ENCODE results near the gene ANGPTL5.

Gene ANGPTL5

DNA sequence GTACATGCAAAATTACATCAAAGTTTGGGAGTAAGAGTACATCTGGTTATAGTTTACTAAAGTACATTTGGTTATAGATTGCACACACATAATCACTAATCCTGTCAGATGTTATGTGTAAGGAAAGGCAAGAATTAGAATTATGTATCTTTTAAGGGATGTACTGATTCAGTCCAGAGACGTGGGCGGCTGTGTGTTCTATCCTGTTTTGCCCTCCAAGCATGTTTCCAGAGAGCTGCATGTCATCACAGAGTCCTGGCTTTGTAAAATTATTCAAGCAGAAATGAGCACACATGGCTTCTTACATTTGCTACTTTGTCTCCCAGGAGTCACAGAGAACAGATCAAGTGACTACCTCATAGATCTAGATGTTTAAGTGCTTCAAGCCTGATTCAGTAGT is 34.7 kb downstream of the ANGPTL5 start:
- Histone ChIP-seq H3K23ac (ENCODE audit: low read length) (no peak overlapping the region), H3K56ac (ENCODE audit: low read length) (no peak overlapping the region), H4K8ac (ENCODE audit: low read depth, low read length) (no peak overlapping the region), H2BK5ac (ENCODE audit: low read length) (no peak overlapping the region), H3K36me3 (ENCODE audit: control insufficient read depth, insufficient read depth, low read length) (no peaks in the 10 kb centered on the region), H3K4me1 (ENCODE audit: control insufficient read depth, low read depth, low read length) (no peaks in the 10 kb centered on the region), H3K4me2 (ENCODE audit: low read length) (no peak overlapping the region), H2BK15ac (replicated peaks; ENCODE audit: low read depth) (no peak overlapping the region), H3K79me1 (ENCODE audit: low read length) (no peaks in the 10 kb centered on the region), H3K79me2 (ENCODE audit: control insufficient read depth, insufficient read depth, low read length) (no peaks in the 10 kb centered on the region), H3K9ac (ENCODE audit: low read length) (no peak overlapping the region), H3K27ac (ENCODE audit: low read depth, low read length) (no peak overlapping the region), H4K5ac (ENCODE audit: low read length) (no peak overlapping the region), H3K4ac (ENCODE audit: low read depth, low read length) (no peak overlapping the region), H2AK5ac (ENCODE audit: low read length) (no peak overlapping the region), H3K4me3 (ENCODE audit: low read length) (no peak overlapping the region), H3K18ac (ENCODE audit: low read length) (no peak overlapping the region), H3K27me3 (ENCODE audit: insufficient read depth, low read length, poor library complexity) (no peaks in the 10 kb centered on the region), H2BK120ac (ENCODE audit: low read depth, low read length) (no peak overlapping the region)
- no peak for DNase-seq
- no CpG with 5 or more reads among the region's 2 CpGs for WGBS (ENCODE audit: extremely low coverage, insufficient coverage, low lambda C conversion rate)

DNA sequence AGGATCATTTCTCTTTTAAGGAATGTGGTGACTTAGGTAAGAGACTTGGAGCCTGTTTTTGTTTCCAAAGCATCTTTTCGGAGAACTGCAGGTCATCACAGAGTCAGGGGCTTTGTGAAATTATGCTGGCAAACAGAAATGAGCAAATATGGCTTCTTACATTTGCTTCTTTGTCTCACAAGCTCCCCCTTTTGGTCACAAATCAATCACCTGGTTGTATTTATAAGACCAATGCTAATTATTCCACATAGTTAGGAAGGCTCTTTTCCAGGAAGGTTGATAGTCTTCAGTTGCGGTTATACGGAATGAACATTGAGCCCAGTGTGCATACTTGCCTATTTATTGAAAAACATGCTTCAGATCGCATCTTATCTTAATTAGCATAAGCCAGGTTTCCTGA is 36.1 kb downstream of the ANGPTL5 start:
- DNase-seq = peak; percentile 66

DNA sequence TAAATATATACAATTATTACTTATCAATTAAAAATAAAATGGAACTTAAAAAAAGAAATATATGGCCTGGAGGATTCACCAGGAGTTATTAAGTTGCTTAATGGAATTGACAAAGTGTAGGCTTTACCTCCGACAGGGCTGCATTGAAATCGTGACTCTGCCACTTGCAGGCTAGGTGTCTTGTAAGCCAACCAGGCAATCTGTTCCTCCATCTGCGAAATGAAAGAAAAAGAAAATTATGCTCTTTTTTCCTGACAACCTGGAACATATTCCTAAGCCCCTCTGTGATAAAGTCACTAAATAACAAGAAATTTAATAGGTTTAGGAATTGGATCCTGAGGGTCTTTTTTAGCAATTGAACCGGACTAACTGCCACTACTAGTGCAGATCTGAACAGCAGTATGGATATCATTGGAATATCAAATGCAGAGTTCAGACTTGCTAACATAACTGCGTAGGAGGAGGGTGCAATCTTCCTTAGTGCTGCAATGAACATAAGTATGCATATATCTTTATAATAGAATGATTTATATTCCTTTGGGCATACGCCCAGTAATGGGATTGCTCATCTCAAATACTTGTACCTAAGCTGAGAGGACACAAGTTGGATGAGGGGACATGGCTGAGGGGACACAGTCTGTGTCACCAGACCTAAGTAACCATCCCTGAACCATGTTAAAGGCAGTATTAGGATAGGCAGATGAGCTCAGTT is 44.0 kb downstream of the ANGPTL5 start:
- H3K56ac ChIP-seq (ENCODE audit: low read length) = no peak overlapping the region
- no peaks in the 10 kb centered on the region for H3K79me2 ChIP-seq (ENCODE audit: control insufficient read depth, insufficient read depth, low read length)
- no peak for DNase-seq
- H3K9ac ChIP-seq (ENCODE audit: low read length) = no peak overlapping the region
- no peak overlapping the region for H2BK5ac ChIP-seq (ENCODE audit: low read length)
- no peak overlapping the region for H3K4me3 ChIP-seq (ENCODE audit: low read length)
- no peaks in the 10 kb centered on the region for H3K27me3 ChIP-seq (ENCODE audit: insufficient read depth, low read length, poor library complexity)
- no peak overlapping the region for H3K4me2 ChIP-seq (ENCODE audit: low read length)
- H2AK5ac ChIP-seq (ENCODE audit: low read length) = no peak overlapping the region
- no peak overlapping the region for H2BK15ac ChIP-seq (replicated peaks; ENCODE audit: low read depth)
- H3K4me1 ChIP-seq (ENCODE audit: control insufficient read depth, low read depth, low read length) = no peaks in the 10 kb centered on the region
- H4K8ac ChIP-seq (ENCODE audit: low read depth, low read length) = no peak overlapping the region
- H3K27ac ChIP-seq (ENCODE audit: low read depth, low read length) = no peak overlapping the region
- H3K18ac ChIP-seq (ENCODE audit: low read length) = no peak overlapping the region
- no peak overlapping the region for H3K23ac ChIP-seq (ENCODE audit: low read length)
- no peaks in the 10 kb centered on the region for H3K36me3 ChIP-seq (ENCODE audit: control insufficient read depth, insufficient read depth, low read length)
- no peak overlapping the region for H3K4ac ChIP-seq (ENCODE audit: low read depth, low read length)
- no peaks in the 10 kb centered on the region for H3K79me1 ChIP-seq (ENCODE audit: low read length)
- H2BK120ac ChIP-seq (ENCODE audit: low read depth, low read length) = no peak overlapping the region
- no peak overlapping the region for H4K5ac ChIP-seq (ENCODE audit: low read length)
- WGBS (ENCODE audit: extremely low coverage, insufficient coverage, low lambda C conversion rate) = no CpG with 5 or more reads among the region's 6 CpGs

More for the DNA sequence above, 36.1 kb downstream of the ANGPTL5 start:
- no peak overlapping the region for H3K4ac ChIP-seq (ENCODE audit: low read depth, low read length)
- H3K18ac ChIP-seq (ENCODE audit: low read length) = no peak overlapping the region
- H3K4me2 ChIP-seq (ENCODE audit: low read length) = no peak overlapping the region
- no peak overlapping the region for H3K23ac ChIP-seq (ENCODE audit: low read length)
- no peaks in the 10 kb centered on the region for H3K4me1 ChIP-seq (ENCODE audit: control insufficient read depth, low read depth, low read length)
- H3K56ac ChIP-seq (ENCODE audit: low read length) = no peak overlapping the region
- H4K8ac ChIP-seq (ENCODE audit: low read depth, low read length) = no peak overlapping the region
- no CpG with 5 or more reads among the region's 4 CpGs for WGBS (ENCODE audit: extremely low coverage, insufficient coverage, low lambda C conversion rate)
- H4K5ac ChIP-seq (ENCODE audit: low read length) = no peak overlapping the region
- H2AK5ac ChIP-seq (ENCODE audit: low read length) = no peak overlapping the region
- no peak overlapping the region for H2BK15ac ChIP-seq (replicated peaks; ENCODE audit: low read depth)
- no peaks in the 10 kb centered on the region for H3K79me1 ChIP-seq (ENCODE audit: low read length)
- no peaks in the 10 kb centered on the region for H3K36me3 ChIP-seq (ENCODE audit: control insufficient read depth, insufficient read depth, low read length)
- no peak overlapping the region for H2BK120ac ChIP-seq (ENCODE audit: low read depth, low read length)
- no peak overlapping the region for H2BK5ac ChIP-seq (ENCODE audit: low read length)
- H3K27ac ChIP-seq (ENCODE audit: low read depth, low read length) = no peak overlapping the region
- H3K9ac ChIP-seq (ENCODE audit: low read length) = no peak overlapping the region
- H3K27me3 ChIP-seq (ENCODE audit: insufficient read depth, low read length, poor library complexity) = no peaks in the 10 kb centered on the region
- no peak overlapping the region for H3K4me3 ChIP-seq (ENCODE audit: low read length)
- no peaks in the 10 kb centered on the region for H3K79me2 ChIP-seq (ENCODE audit: control insufficient read depth, insufficient read depth, low read length)

DNA sequence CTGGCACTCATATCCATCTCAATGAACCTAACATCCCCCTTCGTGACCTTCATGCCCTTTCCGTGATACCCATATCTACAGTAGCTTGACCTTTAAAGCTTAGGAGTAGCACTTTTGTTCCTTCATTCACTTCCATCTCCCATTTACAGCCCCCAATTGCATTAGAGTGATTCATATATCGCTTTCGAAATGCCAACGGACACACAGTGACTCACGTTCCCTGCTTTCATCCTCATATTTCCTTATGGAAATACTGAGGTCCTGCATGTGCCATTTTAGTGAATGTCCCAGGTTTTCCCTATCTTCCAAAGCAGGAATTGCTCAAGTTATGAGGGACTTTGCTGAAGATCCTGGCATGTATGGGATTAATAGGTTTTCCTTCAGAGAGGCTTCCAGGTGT is 45.8 kb downstream of the ANGPTL5 start:
- no peak overlapping the region for H3K56ac ChIP-seq (ENCODE audit: low read length)
- H4K8ac ChIP-seq (ENCODE audit: low read depth, low read length) = no peak overlapping the region
- no peak overlapping the region for H2BK15ac ChIP-seq (replicated peaks; ENCODE audit: low read depth)
- no peak overlapping the region for H3K9ac ChIP-seq (ENCODE audit: low read length)
- no peaks in the 10 kb centered on the region for H3K79me2 ChIP-seq (ENCODE audit: control insufficient read depth, insufficient read depth, low read length)
- H3K36me3 ChIP-seq (ENCODE audit: control insufficient read depth, insufficient read depth, low read length) = no peaks in the 10 kb centered on the region
- H3K27me3 ChIP-seq (ENCODE audit: insufficient read depth, low read length, poor library complexity) = no peaks in the 10 kb centered on the region
- H3K4me3 ChIP-seq (ENCODE audit: low read length) = no peak overlapping the region
- H3K4ac ChIP-seq (ENCODE audit: low read depth, low read length) = no peak overlapping the region
- H3K4me1 ChIP-seq (ENCODE audit: control insufficient read depth, low read depth, low read length) = no peaks in the 10 kb centered on the region
- no peak for DNase-seq
- H2BK5ac ChIP-seq (ENCODE audit: low read length) = no peak overlapping the region
- H3K79me1 ChIP-seq (ENCODE audit: low read length) = no peaks in the 10 kb centered on the region
- H3K4me2 ChIP-seq (ENCODE audit: low read length) = no peak overlapping the region
- no peak overlapping the region for H4K5ac ChIP-seq (ENCODE audit: low read length)
- H2AK5ac ChIP-seq (ENCODE audit: low read length) = no peak overlapping the region
- no peak overlapping the region for H2BK120ac ChIP-seq (ENCODE audit: low read depth, low read length)
- H3K18ac ChIP-seq (ENCODE audit: low read length) = no peak overlapping the region
- no peak overlapping the region for H3K23ac ChIP-seq (ENCODE audit: low read length)
- WGBS (ENCODE audit: extremely low coverage, insufficient coverage, low lambda C conversion rate) = no CpG with 5 or more reads among the region's 6 CpGs
- H3K27ac ChIP-seq (ENCODE audit: low read depth, low read length) = no peak overlapping the region

DNA sequence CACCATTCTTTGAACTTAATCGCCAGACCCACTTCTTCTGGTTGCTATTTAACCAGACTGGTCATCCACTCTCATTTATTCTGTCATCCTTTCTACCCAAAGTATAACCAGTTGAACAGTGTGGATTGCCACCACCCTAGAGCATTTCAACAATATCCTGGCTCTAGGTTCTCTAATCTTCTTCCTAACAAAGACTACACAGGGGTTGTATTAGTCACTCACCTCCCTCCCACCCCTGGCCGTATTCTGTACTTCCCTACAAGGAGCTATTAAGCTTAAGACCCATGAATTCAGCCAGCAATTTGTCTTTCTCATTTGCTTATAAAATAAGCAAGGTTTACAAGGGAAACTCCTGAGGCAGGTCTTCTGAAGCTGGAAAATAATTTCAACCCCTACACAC is 48.4 kb downstream of the ANGPTL5 start:
- Histone ChIP-seq H3K36me3 (ENCODE audit: control insufficient read depth, insufficient read depth, low read length) (no peaks in the 10 kb centered on the region), H2BK5ac (ENCODE audit: low read length) (no peak overlapping the region), H3K4ac (ENCODE audit: low read depth, low read length) (no peak overlapping the region), H4K5ac (ENCODE audit: low read length) (no peak overlapping the region), H3K18ac (ENCODE audit: low read length) (peak overlapping the region; percentile 68), H3K79me2 (ENCODE audit: control insufficient read depth, insufficient read depth, low read length) (no peaks in the 10 kb centered on the region), H3K9ac (ENCODE audit: low read length) (no peak overlapping the region), H2BK15ac (replicated peaks; ENCODE audit: low read depth) (peak overlapping the region; percentile 12), H2AK5ac (ENCODE audit: low read length) (no peak overlapping the region), H2BK120ac (ENCODE audit: low read depth, low read length) (no peak overlapping the region), H3K23ac (ENCODE audit: low read length) (no peak overlapping the region), H3K27ac (ENCODE audit: low read depth, low read length) (no peak overlapping the region), H3K4me1 (ENCODE audit: control insufficient read depth, low read depth, low read length) (no peaks in the 10 kb centered on the region), H3K79me1 (ENCODE audit: low read length) (no peaks in the 10 kb centered on the region), H4K8ac (ENCODE audit: low read depth, low read length) (no peak overlapping the region), H3K4me3 (ENCODE audit: low read length) (no peak overlapping the region), H3K27me3 (ENCODE audit: insufficient read depth, low read length, poor library complexity) (no peaks in the 10 kb centered on the region), H3K4me2 (ENCODE audit: low read length) (no peak overlapping the region), H3K56ac (ENCODE audit: low read length) (no peak overlapping the region)
- WGBS (ENCODE audit: extremely low coverage, insufficient coverage, low lambda C conversion rate) = no CpG with 5 or more reads among the region's 2 CpGs
- DNase-seq = no peak

Data from mesendoderm (in vitro differentiated cells).